Stimulated activated CD4-positive, alpha-beta T cell treated with anti-CD3 and anti-CD28 coated beads, Interleukin-12 subunit alpha, Interleukin-12 subunit beta, amount 100 ng/mL, for 24 hours (primary cell): ENCODE measurements around the gene AXL.
"Not testable (repeated sequence)": the region's sequence is repeated elsewhere in the genome, so short reads cannot be mapped to it uniquely, and the experiment has no call there.

Experiments
- DNase-seq, 2 experiments: peaks; one replicate each; pipeline ENCODE4 v3.0.0-alpha.2; 2020; ENCODE audit warnings: low read depth in 2 of 2

Gene AXL

GRCh38 chr19:41276231-41276630 lies 57.2 kb downstream of the AXL start:
- no peak for DNase-seq

GRCh38 chr19:41278478-41278877 lies 59.5 kb downstream of the AXL start:
- no peak for DNase-seq

- DNase-seq, result no peak
Observed at GRCh38 chr19:41288673-41289530, 69.9 kb downstream of the AXL start.

- not testable (repeated sequence) for DNase-seq
Observed at GRCh38 chr19:41289814-41290213, 70.8 kb downstream of the AXL start.

- no peak for DNase-seq
Observed at GRCh38 chr19:41294393-41294792, 75.4 kb downstream of the AXL start.

GRCh38 chr19:41295499-41295898 lies 76.5 kb downstream of the AXL start:
- no peak for DNase-seq

- DNase-seq, result no peak
Observed at GRCh38 chr19:41296433-41296871, 77.4 kb downstream of the AXL start.

- no peak for DNase-seq
Observed at GRCh38 chr19:41297628-41298347, 78.8 kb downstream of the AXL start.

- DNase-seq, result no peak
Observed at GRCh38 chr19:41298348-41298964, 79.4 kb downstream of the AXL start.

GRCh38 chr19:41299046-41299754 lies 80.2 kb downstream of the AXL start:
- DNase-seq, result no peak

- no peak for DNase-seq
Observed at GRCh38 chr19:41299755-41300089, 80.7 kb downstream of the AXL start.

- DNase-seq, result no peak
Observed at GRCh38 chr19:41300555-41300954, 81.5 kb downstream of the AXL start.

GRCh38 chr19:41302624-41303351 lies 83.8 kb downstream of the AXL start:
- peak; percentile 39 to 61 for DNase-seq

GRCh38 chr19:41303954-41304353 lies 84.9 kb downstream of the AXL start:
- no peak for DNase-seq

GRCh38 chr19:41304706-41305483 lies 85.9 kb downstream of the AXL start:
- DNase-seq, result no peak

GRCh38 chr19:41305927-41306793 lies 87.1 kb downstream of the AXL start:
- DNase-seq, result no peak

GRCh38 chr19:41307090-41307875 lies 88.3 kb downstream of the AXL start:
- DNase-seq, result no peak

GRCh38 chr19:41307954-41308449 lies 89.0 kb downstream of the AXL start:
- DNase-seq, result no peak
